Right renal pelvis (tissue), 4 donors: Measurements from ENCODE around the gene GJC3. TPM values are rescaled to one million over a fixed set of nuclear protein-coding genes. Genes with fewer than 3 reads are reported as not detected.
"Not testable (repeated sequence)": the region's sequence is repeated elsewhere in the genome, so short reads cannot be mapped to it uniquely, and the experiment has no call there.

ENCODE experiments used
- DNase-seq, 4 donors: peaks; one replicate each; pipeline ENCODE4 v3.0.0-alpha.2; 2013; ENCODE audit warnings: low read depth in 4 of 4, low spot score in 3 of 4, missing footprints in 1 of 4
- polyA plus RNA-seq, 4 donors: library from polyadenylated mRNA; unstranded; fragments of 120-200 nt; gene quantifications; one replicate each; pipeline ENCODE4 v1.2.1, GENCODE V29; 2013; ENCODE audit not compliant: insufficient read length in 4 of 4

Gene GJC3, protein sequence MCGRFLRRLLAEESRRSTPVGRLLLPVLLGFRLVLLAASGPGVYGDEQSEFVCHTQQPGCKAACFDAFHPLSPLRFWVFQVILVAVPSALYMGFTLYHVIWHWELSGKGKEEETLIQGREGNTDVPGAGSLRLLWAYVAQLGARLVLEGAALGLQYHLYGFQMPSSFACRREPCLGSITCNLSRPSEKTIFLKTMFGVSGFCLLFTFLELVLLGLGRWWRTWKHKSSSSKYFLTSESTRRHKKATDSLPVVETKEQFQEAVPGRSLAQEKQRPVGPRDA
- 1 to 10 TPM in 3 of 4 donors, under 1 TPM in 1; 0.60 to 1.4 (median 1.1) TPM for polyA plus RNA-seq

DNA sequence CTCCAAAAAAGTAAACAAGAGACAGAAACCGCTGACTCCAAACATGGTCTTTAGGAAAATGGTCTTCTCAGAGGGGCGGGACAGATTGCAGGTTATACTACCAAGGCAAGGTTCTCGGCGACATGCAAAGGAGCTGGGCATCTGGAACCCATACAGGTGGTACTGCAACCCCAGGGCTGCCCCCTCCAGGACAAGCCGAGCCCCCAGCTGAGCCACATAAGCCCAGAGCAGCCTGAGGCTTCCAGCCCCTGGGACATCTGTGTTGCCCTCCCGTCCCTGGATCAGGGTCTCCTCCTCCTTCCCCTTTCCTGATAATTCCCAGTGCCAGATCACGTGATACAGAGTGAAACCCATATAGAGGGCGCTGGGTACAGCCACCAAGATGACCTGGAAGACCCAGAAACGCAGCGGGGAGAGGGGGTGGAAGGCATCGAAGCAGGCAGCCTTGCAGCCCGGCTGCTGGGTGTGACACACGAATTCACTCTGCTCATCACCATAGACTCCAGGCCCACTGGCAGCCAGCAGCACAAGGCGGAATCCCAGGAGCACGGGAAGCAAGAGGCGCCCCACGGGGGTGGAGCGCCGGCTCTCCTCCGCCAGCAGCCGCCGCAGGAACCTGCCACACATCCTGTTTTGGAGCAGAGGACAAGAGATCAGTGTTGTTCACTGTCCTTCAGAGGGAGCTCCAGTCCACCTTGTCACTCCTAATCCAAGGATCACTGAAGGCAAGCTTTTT, at the start of gene GJC3:
Gene GJC3 (minus strand): TSS at position 627 of the 736 bp plus-strand sequence. CDS start 0 bp downstream, at position 627.
- DNase-seq = no peak

GRCh38 chr7:99976626-99977025, 47.2 kb upstream of the GJC3 start:
- no peak for DNase-seq

DNA sequence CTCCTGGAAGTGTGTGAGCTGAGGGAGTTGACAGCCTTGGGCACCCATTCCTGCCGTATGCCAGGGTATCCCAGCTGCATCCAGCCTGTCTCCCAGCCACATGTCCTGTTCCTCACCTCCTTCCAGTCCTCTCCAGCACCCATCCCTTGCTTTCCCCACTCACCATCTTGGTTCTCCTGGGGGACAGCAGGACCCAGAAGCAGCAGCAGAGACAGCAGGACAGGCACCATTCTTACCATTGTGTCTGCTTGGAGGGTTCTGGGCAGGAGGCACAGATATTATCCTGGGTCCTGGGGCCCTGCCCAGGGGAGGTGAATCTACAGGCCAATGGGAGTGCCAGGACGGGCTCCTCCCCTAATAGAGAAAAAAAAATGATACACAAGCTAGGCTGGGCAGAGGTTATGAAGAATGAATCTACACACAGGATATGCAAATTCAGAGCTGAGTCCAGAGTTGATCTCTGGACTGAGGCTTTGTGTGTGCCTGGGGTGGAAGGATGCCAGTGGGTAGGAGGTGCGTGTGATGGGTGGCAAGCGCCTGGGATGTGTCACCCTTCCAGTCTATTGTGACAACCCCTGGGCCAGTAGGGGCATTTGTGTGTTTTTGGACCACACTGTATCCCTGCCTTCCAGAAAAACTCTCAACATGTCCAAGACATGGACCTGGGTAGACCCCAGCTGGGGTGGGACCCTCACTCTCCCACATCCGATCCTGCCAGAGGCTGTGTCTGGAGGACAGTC, 46.5 kb upstream of the GJC3 start, which contains the start of gene AZGP1:
Gene AZGP1 (minus strand): TSS at position 250 of the 740 bp plus-strand sequence. CDS start 11 bp downstream, at position 239.
- DNase-seq = no peak

DNA sequence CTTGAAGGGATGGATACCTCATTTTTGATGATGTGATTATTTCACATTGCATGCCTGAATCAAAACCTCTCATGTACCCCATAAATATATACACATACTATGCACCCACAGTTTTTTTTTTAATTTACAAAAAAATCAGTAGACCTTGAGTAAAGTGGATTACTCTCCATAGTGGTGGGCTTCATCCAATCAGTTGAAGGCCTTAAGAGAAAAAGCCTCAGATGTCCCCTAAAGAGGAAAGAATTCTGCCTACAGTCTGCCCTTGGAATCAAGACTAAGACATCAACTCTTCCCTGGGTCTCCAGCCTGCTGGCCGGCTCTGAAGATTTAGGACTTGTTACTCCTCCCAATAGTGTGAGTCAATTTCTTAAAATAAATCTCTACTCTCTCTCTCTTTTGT, 45.3 kb upstream of the GJC3 start:
- no peak for DNase-seq

DNA sequence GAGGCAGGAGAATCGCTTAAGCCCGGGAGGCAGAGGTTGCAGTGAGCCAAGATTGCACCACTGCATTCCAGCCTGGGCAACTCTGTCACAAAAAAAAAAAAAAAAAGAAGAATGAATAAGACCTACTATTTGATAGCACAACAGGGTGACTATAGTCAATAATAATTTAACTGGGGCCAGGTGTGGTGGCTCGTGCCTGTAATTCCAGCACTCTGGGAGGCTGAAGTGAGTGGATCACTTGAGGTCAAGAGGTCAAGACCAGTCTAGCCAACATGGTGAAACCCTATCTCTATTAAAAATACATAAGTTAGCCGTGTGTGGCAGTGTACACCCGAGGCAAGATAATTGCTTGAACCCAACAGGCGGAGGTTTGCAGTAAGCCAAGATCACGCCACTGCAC, 44.4 kb upstream of the GJC3 start:
- not testable (repeated sequence) for DNase-seq

DNA sequence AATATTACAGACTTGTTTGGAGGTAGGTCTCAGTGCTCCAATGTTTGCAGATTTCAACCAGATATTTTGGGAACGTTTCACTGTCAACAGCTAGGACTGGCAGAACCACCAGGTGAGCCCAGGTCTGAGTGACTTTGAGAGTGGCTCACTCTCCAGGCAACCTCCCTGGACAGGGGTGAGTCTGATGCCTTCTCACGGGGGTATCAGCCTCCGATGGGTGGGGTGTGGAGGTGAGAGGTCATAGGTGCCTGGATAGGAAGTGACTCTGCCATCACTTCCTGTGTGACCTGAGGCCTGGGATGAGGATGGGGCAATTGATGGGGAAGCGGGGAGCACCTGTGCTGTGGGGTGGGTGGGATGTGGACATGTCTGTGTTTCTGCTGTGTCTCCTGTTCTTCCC, 41.8 kb upstream of the GJC3 start:
- DNase-seq = no peak

DNA sequence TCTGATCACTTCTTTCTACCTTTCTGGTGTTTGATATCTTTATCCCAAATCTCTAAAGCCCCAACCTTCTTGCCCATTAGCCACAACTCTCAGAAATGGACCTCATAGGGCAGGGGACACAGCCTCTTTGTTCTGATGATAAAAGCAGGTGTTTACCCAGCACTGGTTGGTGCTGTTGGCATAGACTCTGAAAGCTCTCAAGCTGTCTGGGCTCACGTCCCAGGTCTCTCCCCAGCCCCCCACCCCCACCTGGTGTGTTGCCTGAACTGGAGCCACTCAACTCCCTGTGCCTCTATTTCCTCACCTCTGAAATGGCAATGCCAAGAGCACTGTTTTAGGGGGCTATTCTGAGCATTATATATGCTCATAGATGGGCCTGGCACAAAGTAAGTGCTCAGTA, 40.4 kb upstream of the GJC3 start:
- DNase-seq = not testable (repeated sequence)

DNA sequence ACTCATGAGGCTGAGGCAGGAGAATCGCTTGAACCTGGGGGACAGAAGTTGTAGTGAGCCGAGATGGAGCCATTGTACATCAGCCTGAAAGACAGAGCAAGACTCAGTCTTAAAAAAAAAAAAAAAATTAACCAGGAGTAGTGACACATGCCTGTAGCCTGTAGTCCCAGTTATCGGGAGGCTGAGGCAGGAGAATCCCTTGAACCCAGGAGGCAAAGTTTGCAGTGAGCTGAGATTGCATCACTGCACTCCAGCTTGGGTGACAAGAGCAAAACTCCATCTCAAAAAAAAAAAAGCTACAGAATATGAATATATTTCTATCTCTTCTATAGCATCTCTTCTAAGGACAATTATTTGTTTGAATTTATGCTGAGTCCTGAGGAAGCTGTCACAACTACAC, 39.9 kb upstream of the GJC3 start:
- no peak for DNase-seq

GRCh38 chr7:99958564-99959227, 29.3 kb upstream of the GJC3 start:
- DNase-seq = no peak

- DNase-seq = no peak
Observed at GRCh38 chr7:99955247-99955646, 25.8 kb upstream of the GJC3 start.

GRCh38 chr7:99954643-99955042, 25.2 kb upstream of the GJC3 start:
- DNase-seq = not testable (repeated sequence)

DNA sequence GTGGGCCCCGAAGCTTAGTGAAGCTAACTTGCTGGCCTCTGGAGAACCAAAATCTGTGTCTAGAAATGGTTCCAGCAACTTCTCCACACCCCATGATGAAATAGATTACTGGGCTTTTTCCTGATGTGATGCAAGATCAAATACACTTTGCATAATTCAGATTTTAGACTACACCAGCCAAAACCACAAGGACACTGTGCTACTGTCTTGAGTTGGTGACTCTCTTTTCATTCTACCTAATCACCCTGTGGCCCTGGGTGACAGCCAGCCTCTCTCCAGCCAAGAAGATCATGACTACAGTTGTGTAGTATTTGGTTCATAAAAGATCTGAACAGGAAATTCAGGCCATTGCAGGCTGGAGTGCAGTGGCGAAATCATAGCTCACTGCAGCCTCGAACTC, 24.2 kb upstream of the GJC3 start:
- DNase-seq = no peak

GRCh38 chr7:99952649-99953048, 23.2 kb upstream of the GJC3 start:
- DNase-seq = not testable (repeated sequence)

GRCh38 chr7:99950819-99951218, 21.4 kb upstream of the GJC3 start:
- DNase-seq = not testable (repeated sequence)

GRCh38 chr7:99949645-99950228, 20.3 kb upstream of the GJC3 start:
- no peak for DNase-seq

- DNase-seq = no peak
Observed at GRCh38 chr7:99947608-99948007, 18.2 kb upstream of the GJC3 start.

DNA sequence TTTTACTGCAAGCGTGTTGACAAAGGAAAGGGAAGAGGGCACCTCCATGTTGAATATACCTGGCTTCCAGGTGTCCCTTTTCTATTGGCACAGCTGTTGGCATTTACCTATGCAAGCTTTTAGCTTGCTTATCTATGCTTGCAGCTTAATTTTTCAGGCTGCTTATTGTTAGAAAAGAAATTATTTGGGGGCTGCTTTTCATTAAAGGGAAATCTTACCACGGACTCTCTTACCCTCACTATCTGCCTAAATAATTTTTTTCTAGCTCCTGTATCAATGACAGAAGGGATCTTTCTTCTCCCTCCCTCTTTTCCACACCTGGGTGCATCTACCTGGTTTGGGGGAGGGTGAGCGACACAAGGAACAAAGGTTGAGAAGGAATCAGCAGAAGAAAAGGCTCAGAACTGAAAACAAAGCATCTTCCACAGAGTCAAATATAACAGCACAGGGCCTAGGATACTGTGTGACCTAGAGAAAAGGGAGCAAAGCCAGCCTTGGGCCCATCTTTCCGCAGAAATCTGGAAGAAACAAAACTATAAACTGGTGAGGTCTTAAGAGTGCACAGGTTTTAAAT, 15.2 kb upstream of the GJC3 start:
- no peak for DNase-seq

GRCh38 chr7:99943641-99944496, 14.4 kb upstream of the GJC3 start:
- no peak for DNase-seq

- DNase-seq = no peak
Observed at GRCh38 chr7:99938296-99938695, 8.9 kb upstream of the GJC3 start.
